Mucosa of gallbladder (tissue), 1 donor: Measurements from ENCODE around the gene FMO1. TPM values are rescaled to one million over a fixed set of nuclear protein-coding genes. Genes with fewer than 3 reads are reported as not detected.
"Not testable (repeated sequence)": the region's sequence is repeated elsewhere in the genome, so short reads cannot be mapped to it uniquely, and the experiment has no call there.

Experiments used
- DNase-seq: peaks from one replicate; pipeline ENCODE4 v3.0.0-alpha.2; 2020; ENCODE audit warnings: low spot score
- total RNA-seq: library from RNA; stranded (reverse); gene quantifications from one replicate; pipeline ENCODE4 v1.2.1, GENCODE V29; 2021
- donor health status: DM: no; HTN: no; CAD: no.

The FMO1 gene
- total RNA-seq, 1 donor from 2014 or later: not detected

DNA sequence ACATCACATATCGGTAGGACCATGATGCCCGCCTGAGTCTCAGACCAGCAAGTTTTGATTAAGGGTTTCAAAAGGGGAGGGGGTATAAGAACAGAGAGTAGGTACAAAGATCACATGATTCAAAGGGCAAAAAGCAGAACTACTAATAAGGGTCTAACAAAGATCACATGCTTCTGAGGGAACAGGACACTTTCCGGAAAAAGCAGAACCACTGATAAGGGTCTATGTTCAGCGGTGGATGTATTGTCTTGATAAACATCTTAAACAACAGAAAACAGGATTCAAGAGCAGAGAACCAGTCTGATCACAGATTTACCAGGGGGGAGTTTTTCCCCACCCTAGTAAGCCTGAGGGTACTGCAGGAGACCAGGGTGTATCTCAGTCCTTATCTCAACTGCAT is 12.1 kb upstream of the FMO1 start:
- not testable (repeated sequence) for DNase-seq

DNA sequence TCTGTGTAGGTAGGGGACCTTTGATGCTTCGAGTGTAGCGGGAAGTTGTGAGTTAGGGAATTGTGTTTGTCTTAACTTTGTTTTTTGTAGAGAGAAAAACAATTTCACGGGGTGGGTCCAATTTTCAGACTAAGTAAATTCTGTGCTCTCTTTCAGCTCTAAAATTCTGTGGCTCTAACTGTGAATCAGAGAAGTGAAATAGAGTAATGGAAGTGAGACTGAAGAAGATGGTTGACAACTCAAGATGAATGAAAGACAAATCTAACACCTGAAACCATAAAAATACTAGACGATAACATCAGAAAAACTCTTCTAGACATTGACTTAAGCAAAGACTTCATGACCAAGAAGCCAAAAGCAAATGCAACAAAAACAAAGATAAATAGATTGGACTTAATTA is 4.4 kb upstream of the FMO1 start:
- DNase-seq: no peak

DNA sequence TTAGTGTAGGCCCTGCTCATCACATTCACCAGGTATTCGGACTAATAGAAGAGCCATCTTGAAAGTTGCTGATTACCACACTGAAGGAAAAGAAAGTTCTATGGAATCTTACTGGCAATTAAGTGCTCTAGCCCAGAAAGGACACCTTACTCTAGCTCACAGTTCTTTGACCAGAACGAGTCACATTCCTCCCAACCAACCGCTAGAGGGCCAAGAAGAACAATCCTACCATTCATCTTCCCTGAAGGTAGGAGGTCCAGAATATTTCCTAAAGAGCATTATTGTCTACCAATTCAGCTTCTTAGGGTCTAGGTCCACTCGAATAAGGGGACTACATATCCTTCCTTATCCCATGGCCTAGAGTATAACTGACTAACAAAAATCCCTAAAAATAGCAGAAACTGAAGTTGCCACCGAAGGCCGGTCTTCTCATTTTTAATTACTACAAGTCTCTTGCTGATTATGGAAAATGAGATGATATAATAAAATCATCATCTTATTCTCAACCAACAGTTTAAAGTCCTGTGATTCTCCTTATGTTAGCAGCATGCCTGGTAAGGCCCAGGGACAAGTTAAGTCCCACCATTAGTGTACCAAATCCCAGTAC is 2.7 kb upstream of the FMO1 start:
- peak; percentile 31 for DNase-seq

DNA sequence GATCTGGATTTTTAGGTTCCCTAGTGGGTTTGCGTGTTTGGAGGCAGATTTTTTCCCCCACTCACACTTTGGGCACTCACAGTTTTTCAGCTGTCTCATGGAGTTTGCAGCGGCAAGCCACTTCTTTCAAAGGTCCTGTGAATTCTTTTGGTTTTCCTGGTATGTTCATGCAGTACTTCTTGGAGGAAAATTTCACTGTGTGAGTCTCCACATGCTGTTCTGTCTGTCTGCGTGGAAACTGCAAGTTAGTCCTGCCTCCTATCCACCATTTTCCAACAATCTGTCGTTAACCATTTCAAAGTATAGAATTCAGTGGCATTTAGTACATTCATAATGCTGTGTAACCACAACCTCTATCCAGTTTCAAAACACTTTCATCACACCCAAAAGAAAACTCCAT is 793 bp upstream of the FMO1 start:
- DNase-seq: no peak

DNA sequence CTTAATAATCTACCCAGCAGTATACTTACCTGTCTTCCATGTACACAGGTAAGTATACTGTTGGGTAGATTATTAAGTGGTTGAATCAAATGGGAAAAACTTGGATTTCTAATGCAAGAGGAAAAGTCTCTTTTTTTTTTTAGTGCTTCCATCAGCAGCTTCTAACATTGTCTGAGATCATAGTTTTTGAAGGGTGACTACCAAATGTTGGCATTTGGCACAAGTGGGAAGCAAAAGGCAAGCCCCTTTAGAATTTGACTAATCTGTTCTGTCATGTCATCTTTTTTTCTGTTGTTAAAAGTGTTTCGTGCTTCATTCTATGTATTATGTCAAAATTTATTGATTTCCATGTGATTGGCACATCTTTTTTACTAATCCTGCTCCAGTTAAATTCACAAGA is 547 bp downstream of the FMO1 start:
- no peak for DNase-seq

DNA sequence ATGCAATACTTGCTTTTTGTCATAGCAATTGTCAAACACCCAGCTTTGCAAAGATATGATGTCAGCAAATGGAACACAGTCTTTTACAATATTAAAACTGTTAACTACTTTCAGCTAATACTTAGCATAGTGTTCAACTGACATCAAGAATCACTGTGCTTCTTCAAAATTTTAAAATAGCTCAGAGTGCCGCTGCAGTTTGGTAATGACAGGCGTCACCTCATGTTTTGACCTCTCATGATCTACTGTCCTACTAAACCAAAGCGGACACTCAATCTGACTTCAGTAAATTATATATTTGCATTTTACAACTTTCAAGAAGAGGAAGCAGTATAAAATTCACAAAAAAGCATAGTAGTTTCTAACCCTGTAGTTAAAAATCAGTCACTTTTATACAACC is 2.0 kb downstream of the FMO1 start:
- no peak for DNase-seq

DNA sequence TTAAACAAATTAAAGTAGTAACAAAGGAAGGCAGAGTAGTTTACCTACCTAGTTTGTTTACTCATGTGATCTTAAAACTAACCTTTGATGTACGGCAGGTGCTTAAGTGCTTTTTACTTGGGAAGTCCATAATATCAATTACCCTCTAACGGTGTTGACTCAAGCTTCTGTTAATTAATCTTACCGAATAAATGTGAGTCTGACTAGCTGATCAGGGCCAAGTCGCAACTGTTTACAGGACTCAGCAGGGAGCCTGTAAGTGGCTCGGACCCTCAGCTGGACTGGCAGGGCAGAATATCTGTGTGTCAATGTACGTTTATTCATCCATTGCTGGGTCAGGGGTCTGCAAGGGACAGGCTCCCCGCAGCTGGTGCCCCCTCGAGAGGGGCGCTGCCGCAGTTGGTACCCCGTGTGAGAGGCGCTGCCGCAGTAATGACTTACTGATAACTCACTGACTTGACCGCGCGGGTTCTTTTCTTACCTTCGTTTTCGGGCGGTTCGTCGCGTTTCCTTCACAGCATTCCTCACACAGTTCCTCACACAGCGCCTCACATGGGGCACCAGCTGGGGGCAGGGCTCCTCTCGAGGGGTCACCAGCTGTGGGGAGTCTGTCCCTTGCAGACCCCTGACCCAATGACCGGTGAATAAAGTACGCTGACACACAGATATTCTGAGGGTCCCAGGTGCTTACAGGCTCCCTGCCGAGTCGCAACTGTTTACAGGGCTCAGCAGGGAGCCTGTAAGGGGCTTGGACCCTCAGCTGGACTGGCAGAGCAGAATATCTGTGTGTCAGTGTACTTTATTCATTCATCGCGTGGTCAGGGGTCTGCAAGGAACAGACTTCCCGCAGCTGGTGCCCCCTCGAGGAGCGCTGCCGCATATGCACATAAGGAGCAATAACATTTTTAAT is 3.0 kb downstream of the FMO1 start:
- DNase-seq: peak; percentile 12

DNA sequence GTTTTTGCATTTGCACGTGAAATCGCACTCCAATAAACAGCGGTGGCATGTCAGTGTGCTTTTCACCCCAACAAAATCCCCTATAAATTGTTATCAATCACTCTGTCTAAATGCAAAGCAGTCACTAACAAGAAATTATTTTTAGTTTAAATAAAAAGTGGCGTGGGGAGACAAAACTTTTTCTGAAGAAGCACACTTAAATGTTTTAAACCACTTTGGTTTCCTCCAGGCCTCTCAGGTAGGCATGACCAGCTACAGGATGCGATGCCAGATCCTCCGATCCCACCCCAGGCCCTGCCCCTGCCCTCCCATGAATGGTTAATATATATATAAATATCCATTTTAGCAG is 3.6 kb downstream of the FMO1 start:
- DNase-seq: no peak

DNA sequence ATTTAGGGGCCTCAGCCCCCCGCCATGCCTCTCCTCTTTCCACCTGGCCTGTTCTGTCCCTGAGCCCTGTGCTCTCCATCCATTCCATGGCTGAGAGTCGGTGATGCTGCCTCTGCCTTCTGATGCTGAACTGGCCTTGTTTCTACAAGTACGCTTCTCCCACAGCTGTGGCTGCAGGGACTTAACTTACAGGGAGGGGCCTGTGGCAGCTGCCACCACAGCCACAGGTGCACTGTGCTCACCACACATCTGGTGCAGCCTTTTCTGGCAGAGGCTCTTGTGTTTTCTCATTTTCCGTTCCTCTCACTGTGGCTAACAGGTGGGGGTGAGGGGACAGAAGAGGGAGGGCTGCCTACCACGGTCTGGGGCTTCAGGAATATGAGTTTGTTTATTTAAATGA is 4.2 kb downstream of the FMO1 start:
- no peak for DNase-seq

DNA sequence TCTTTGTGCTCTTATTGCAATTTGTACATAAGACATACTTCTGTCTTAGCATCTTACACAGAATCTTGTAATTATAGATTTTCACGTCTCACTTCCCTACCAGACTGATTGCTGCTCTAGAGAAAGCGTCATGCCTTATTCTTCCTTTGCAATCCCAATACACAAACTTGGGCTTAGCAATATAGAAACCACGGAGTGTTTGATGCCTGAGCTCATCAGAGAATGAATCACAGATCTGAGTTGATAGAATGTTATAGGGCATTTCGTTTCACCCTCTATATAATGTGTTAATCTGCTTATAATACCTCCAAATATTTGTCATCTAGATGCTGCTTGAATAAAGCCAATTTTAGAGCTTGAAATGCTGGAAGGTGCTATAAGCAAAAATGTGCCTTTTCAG is 6.6 kb downstream of the FMO1 start:
- no peak for DNase-seq

DNA sequence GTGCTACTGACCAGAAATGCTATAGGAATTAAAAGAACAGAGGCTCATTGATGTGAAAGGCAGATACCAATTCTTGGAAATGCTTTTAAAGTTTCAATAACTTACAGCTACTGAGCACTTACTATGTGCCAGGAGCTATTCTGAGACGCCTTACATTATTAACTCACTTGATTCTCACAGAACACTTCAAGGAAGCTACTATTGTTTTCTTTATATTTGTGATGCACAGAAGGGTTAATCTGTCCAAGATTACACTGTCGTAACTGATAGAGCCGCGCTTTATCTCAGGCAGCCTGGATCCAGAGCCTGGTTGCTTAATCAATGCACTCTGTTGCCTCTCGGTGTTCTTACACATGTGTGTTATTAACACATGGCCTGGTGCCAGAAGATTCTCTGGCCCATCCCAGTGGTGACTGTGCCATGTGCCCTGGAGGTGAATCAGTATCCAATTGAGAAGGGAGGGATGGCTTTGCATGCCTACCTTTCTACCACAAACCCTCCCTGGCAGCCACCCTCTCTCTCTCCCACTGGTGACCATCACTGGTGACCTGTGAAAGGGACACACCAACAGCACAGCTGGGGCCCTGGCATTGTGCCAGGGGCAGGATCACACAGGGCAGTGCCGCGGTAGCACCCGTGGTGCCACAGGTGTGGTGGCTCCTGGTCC is 8.8 kb downstream of the FMO1 start:
- peak; percentile 65 for DNase-seq

DNA sequence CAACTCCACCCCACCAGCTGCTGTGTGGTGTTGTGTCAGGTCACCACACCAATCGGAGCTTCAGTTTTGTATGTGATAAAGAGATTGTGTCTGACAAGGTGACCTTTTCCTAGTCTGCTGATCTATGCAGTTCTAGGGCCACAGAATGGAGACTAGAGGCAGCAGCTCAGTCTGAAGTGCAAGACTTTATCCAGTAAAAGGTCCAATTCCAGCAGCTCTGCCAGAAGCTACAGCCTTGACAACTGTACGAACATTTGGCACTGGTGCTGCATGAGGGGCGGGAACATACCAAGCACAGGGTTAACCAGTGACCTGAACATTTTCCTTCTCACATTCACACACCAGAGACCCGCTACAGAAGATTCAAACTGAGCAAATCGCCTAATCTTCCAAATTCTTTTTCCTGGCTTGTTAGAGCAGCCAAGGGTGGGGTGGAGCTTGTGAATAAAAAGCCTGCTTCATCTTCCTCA is 9.3 kb downstream of the FMO1 start:
- no peak for DNase-seq

DNA sequence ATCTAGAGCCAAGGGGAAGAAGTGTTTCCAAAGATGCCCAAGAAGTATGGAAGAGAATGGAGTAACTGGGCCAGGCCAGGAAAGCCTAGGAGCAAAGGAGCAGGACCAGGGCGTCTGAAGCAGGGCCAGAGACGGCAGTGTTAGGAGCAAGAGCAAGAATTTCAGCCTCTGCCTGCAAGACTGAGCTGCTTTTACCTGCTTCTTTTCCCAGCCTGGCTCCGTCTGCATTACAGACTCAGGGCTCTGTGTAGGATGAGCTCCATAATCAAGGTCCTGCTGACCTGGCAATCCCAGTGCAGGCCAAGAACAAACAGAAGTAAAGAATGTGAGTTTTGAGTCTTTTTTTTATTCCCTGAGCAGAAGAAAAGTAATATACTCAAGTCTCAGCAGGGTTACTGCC is 10.1 kb downstream of the FMO1 start:
- no peak for DNase-seq

DNA sequence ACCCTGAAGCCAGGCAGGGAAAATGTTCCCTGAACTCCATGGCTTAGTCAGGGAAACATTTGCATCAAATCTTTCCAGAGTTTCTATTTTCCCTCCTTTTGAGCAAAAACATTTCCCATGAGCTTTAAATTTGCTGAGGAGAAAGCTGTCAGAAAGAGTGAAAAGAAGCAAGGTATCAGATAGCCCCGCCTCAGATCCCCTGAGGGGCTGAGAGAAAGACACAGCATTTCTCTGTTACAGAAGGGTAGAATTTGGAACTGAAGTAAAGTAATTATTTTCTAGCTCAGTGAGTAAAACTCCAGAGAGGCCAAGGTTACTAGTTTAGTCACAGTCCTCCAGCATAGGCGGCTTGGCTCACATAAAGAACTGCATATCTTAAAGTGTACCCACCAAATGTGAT is 10.6 kb downstream of the FMO1 start:
- DNase-seq: no peak

DNA sequence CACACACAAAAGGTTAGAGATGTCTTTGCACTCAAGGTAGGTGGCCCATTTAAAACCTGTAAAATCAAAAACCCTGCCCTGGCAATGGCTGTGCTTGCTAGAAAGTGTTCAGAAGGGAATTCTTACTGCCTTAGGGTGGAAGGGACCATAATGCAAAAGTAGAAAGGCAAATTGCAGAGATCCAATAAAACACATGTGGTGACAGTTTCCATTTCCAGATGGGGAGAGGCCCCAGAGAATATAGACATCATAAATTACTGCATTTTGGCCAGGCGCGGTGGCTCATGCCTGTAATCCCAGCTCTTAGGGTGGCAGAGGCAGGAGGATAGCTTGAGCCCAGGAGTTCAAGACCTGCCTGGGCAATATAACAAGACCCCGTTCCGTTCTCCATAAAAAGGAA is 13.0 kb downstream of the FMO1 start:
- no peak for DNase-seq

DNA sequence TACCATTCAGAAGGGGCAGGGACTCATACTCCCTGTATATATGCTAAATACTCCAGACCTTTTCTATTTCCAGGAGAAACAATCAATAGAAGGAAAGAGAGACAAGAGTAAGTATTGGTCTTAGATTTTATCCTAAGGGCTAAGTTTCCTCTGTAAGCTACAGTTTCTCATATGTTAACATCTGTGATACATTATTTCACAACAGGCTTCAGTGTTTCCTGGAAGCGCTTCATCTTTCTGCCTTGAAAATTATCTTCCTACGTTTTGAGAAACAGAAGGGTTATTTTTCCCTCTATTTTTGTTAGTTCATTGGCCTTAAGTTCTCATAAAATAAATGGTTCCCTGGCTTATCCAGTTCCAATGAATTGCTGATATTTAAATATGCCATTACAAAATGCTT is 15.6 kb downstream of the FMO1 start:
- DNase-seq: no peak

DNA sequence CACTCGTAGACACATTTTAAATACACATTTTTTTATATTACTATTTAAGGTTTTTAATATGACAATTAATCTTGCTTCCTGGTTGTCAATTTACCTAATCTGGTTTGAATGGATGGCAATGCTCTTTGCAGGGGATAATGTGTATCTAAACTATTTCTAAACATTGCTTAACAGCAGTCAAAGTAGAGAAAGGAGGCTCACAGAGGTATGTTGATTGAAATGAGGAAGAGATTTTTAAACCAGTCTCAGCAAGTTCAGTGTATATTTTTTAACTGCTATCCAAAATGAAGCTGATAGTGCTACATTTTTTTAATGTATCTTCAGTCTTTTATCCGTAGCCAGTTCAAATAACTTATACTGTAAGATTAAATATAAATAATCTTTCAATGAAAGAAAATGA is 17.4 kb downstream of the FMO1 start:
- no peak for DNase-seq

DNA sequence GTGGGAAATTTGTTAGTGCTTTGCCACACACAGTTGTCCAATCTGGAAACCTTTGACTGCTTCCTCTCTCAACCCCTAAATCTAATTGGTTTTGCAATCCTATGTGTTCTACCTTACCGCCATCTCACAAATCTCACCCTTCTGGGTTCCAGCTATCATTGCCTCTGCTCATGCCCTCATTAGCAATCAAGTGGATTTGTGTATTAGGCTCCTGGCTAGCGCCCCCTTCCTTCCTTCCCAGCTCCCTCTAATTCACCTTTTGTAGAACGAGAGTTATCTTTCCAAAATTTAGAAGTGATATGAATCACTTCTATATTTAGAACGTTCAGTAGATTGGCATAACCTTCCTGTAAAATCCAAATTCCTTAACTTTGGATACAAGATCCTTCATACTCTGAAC is 18.6 kb downstream of the FMO1 start:
- no peak for DNase-seq

DNA sequence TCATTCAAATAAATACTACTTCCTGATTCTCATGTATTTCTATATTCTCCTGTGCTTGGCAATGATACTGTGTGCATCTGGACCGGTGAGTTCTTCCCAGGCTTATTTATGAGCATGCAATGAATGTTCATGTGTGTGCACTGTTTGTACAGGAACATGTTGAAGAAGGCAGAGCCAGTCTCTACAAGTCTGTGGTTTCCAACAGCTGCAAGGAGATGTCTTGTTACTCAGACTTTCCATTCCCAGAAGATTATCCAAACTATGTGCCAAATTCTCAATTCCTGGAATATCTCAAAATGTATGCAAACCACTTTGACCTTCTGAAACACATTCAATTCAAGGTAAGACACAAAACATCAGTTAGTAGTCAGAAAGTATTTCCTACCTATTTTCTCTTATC is 19.1 kb downstream of the FMO1 start:
- no peak for DNase-seq

DNA sequence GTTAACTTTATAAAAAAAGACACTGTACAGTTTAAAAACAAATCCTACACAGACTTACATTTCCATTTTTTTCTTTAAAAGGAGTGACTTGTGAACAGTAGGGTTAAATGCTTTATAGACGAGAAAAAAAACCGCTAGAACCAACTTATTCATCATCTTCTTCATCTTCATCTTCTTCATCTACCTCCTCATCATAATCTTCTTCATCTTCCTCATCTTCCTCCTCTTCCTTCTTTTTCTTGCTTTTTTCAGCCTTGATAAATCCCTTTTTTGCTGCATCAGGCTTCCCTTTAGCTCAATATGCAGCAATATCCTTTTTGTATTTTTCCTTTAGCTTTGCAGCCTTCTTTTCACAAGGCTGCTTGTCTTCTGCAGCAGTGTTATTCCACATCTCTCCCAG is 22.5 kb downstream of the FMO1 start:
- no peak for DNase-seq

DNA sequence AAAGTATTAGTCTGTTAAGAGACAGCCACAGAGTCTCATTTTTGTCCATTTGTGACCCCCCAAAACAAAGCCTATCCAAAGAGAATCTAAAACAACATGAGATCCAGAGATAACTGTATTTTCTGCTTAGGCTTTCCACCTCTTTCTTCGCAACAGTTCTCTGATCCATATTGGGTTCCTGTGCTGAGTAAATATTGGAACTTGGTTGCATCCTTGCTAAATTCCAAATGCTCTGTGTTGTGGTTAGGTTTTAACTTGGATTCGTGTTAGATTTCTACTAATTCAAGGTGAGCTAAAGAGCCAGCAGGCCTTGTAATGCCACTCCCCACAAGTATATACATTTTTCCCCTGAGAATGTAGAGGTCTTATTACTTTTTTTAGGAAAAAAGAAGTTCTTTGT is 29.2 kb downstream of the FMO1 start:
- no peak for DNase-seq

DNA sequence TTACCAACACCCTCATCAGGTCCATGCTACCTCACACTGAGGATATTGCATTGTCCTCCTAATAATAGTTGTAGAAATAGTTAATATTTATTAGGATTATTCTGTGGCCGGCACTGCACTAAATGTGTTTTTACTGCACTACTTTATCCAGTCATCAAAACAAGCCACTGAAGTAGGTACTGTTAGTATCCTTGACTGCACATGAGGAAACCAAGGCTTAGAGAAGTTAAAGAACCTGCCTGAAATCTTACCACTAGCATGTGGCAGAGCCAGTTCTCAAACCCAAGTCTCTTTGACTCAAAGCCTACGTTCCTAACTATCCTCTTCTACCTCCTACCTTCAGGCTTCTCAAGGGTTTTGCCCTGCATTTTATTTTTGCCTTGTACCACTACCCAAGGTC is 30.9 kb downstream of the FMO1 start:
- no peak for DNase-seq

DNA sequence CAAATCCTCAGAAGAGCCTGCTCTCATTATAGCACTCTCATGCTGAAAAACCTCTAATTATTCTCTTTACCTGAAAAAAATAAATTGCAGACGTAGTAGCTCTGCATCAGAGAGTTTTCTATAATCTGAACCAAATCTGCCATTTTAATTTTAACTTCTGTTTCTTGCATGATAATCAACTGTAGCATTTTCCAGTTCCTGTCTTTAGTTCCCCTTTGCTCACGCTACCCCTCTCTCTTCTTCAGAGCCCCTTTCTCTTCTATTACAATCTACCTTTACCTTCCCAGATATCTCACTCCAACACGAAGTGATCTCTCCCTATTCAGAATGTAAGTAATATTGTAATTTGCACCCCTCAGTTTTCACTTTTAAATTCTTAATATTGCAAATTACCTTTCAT is 31.4 kb downstream of the FMO1 start:
- no peak for DNase-seq
